Kidney epithelial cell (primary cell): ENCODE results near the gene HPS4. TPM values are rescaled to one million over a fixed set of nuclear protein-coding genes. Genes with fewer than 3 reads are reported as not detected.

ENCODE experiments used
- DNase-seq: peaks from one replicate; pipeline ENCODE4 v3.0.0-alpha.2; 2010; ENCODE audit warnings: low read depth
- H3K27me3 ChIP-seq: 2 replicates; pipeline ENCODE4 v1.6.0; 2011; ENCODE audit warnings: low read length; ENCODE audit not compliant: control insufficient read depth, insufficient read depth
- H3K36me3 ChIP-seq: 2 replicates; pipeline ENCODE4 v1.5.1; 2011; ENCODE audit warnings: low read length; ENCODE audit not compliant: control insufficient read depth, insufficient read depth
- H3K4me3 ChIP-seq: 2 replicates; pipeline ENCODE4 v1.5.1; 2011; ENCODE audit warnings: low read depth, mild to moderate bottlenecking, control low read depth, low read length
- total RNA-seq: library from RNA; depleted of rRNA; stranded (reverse); fragments of >200 nt; gene quantifications from 2 replicates; pipeline ENCODE4 v1.2.3, GENCODE V29; 2015
- TF ChIP-seq, protein P1 (sequence below): IDR thresholded peaks from 2 replicates; pipeline ENCODE4 v1.5.1; 2011; ENCODE audit warnings: mild to moderate bottlenecking, moderate library complexity, low read length, control low read depth, inconsistent platforms; ENCODE audit not compliant: insufficient read depth, poor library complexity, severe bottlenecking

HPS4 gene
- total RNA-seq, 1 donor from 2014 or later, result 43.9 TPM

DNA sequence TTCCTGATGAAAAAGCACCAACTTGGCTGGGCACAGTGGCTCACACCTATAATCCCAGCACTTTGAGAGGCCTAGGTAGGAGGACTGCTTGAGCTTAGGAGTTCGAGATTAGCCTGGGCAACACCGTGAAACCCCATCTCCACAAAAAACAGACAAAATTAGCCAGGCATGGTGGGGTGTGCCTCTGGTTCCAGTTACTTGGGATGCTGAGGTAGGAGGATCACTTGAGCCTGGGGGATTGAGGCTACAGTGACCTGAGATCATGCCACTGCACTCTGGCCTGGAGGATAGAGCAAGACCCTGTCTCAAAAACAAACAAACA lies 3.0 kb downstream of the HPS4 start:
- no peak for DNase-seq
- Histone ChIP-seq H3K36me3 (peaks cover 1% of the 10 kb centered on the region), H3K27me3 (no peaks in the 10 kb centered on the region), H3K4me3 (no peak overlapping the region)
- TF ChIP-seq, protein P1, sequence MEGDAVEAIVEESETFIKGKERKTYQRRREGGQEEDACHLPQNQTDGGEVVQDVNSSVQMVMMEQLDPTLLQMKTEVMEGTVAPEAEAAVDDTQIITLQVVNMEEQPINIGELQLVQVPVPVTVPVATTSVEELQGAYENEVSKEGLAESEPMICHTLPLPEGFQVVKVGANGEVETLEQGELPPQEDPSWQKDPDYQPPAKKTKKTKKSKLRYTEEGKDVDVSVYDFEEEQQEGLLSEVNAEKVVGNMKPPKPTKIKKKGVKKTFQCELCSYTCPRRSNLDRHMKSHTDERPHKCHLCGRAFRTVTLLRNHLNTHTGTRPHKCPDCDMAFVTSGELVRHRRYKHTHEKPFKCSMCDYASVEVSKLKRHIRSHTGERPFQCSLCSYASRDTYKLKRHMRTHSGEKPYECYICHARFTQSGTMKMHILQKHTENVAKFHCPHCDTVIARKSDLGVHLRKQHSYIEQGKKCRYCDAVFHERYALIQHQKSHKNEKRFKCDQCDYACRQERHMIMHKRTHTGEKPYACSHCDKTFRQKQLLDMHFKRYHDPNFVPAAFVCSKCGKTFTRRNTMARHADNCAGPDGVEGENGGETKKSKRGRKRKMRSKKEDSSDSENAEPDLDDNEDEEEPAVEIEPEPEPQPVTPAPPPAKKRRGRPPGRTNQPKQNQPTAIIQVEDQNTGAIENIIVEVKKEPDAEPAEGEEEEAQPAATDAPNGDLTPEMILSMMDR, result no peak

DNA sequence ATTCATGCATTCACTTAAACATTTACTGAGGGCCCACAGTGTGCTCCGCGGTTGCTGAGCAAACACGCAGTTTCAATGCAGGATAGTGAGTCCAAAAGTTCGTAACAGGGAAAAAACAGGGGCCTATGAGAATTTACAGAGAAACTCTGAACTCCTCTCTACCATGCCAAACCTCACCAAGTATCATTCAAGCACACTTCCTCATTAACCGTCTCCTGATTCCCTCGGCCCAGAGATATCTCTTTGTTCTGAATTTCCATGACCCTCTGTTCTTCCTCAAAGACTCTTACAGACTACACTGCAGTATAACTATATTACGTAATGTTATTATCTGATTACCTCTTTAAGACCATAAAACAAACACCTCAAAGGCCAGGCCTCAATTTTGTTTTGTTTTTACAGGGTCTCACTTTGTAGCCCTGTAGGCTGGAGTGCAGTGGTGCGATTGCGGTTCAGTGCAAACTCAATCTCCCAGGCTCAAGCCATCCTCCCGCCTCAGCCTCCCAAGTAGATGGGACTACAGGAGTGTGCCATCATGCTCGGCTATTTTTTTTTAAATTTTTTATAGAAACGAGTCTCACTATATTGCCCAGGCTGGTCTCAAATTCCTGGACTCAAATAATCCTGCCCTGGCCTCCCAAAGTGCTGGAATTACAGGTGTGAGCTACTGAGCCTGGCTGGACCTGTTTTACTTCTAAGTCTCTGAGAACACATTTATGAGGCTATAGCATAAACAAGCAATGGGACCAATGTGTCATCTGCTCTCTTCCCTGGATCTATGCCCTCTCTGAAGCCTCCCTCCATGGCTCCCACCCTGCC lies 3.6 kb downstream of the HPS4 start:
- peaks cover 1% of the 10 kb centered on the region for H3K36me3 ChIP-seq
- peak overlapping the region; percentile 2 for H3K4me3 ChIP-seq
- H3K27me3 ChIP-seq, result no peaks in the 10 kb centered on the region
- TF ChIP-seq, protein P1, result no peak
- no peak for DNase-seq

DNA sequence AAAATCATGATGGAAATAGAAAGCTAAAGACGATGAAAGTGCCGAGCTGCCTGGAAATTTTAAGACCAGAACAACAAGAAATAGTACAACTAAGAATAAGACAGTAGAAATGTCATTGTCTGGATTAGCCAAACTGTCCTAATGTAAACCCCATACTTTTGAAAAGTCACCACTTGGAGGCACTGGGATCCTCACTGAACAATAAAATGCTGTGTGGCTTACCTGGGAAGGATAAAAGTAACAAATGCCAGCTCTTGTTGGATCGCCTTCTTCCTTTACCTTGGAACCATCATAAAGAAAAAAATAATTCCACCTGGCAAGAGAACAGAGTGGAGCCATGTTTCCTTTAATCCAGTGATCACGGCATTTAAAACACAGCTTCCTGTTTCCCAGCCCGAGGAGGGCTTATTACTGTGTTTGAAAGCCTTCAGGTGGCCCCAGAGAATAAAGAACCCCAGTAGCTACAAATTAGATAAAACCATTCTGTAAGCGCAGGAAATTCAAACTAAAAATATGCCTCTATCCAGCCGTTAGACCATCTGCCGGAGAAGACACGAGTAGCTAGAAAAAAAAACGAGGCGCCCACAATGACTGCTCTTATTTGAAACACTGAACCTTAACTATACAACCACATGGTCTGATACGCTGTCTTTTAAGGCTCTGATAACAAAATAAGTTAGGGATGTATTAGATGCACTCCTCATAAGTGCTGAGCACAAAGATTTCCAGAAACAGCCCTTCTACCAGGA lies 4.4 kb downstream of the HPS4 start:
- TF ChIP-seq, protein P1, result no peak
- no peak for DNase-seq
- Histone ChIP-seq H3K4me3 (peak overlapping the region; percentile 2), H3K27me3 (no peaks in the 10 kb centered on the region), H3K36me3 (peaks cover 1% of the 10 kb centered on the region)

DNA sequence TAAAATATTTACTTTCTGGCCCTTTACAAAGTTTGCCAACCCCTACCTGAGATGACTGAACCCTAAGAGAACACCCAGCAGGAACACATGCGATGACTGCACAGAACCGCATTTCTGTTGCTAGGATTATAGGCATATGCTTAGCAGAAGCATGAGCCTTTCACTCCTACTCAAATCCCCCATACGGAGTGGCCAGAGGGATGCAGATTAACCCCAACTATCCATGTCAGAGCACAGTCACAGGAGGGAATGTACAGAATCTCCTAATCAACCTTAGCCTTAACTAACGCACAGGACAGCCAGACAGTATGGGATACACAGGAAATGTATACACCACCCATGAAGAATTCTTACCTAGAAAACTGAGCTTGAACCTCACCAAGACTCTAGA lies 6.2 kb downstream of the HPS4 start:
- DNase-seq, result no peak
- Histone ChIP-seq H3K4me3 (no peak overlapping the region), H3K27me3 (no peaks in the 10 kb centered on the region), H3K36me3 (peaks cover 1% of the 10 kb centered on the region)
- TF ChIP-seq, protein P1, result no peak

DNA sequence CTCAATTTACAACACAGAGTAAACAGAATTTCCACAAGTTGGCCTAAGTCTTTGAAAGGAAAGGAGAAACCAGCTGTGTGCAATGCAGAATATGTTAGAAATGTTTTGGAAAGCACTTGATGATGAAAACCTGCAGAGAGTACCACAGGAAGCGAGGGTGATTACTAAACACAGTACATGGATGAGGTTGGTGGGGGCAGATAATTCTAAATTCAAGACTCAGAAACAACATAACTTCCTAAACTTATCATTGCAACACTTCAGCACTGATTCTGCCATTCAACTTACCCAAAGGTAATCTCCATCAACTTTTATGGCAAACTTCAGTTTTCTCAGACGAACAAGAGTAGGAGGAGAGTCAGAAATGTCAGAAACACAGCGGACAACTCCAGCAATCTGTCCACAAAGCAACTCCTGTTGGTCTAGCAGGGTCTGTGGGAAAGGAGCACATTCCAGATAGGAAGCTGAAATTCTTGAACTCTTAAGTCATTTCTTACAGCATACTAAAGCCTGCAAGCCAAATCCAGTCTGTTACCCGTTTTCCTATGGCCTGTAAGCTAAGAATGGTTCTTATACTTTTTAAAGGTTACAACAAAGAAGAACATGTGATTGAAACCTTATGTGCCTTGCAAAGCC lies 6.8 kb downstream of the HPS4 start:
- DNase-seq, result peak; percentile 67
- no peaks in the 10 kb centered on the region for H3K27me3 ChIP-seq
- TF ChIP-seq, protein P1, result no peak
- H3K4me3 ChIP-seq, result no peak overlapping the region
- peaks cover 1% of the 10 kb centered on the region for H3K36me3 ChIP-seq
